Measurements from ENCODE around the gene ABAT. TPM values are rescaled to one million over a fixed set of nuclear protein-coding genes. Genes with fewer than 3 reads are reported as not detected.

Gene ABAT
- total and polyA plus RNA-seq, 10 of the 15 experiments (the other 5 are each of a cell fraction or from before 2014, with no cell fraction given): 1.0 to 10.6 (median 1.9) TPM

DNA sequence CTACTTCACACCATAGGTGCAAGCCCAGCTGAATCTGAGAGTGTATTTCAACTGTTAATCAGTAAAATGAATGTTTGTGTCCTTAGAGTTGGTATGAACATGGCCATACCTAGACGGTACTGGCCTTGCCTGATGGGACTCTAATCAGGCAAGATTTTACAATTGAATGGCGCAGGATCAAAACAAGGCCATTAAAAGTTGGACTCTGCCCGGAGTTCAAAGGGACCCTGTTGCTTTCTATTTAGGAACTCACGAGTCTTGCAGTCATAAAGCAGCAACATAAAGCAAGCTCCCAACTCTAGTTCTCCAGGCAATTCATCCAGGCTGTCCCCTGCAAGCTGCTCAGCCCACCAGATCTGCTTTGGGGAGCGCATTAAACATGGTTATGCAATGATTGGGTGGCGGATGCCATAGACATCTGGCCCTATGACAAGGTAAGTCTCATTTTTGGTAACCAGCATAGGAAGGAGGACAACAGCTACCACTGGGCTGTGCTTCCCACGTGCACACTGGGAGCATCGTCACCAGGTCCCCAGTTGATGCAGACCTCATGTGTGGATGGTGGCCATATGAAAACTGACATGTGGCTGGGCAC lies 114.3 kb downstream of the ABAT start (continued):
- TF ChIP-seq E4F1 (IDR thresholded peaks at IDR 0.05; ENCODE audit: borderline replicate concordance, partially characterized antibody) (no peak), HCFC1 (IDR thresholded peaks at IDR 0.05; ENCODE audit: low read length) (no peak), NFYA (IDR thresholded peaks at IDR 0.05; ENCODE audit: borderline replicate concordance, low read depth, low read length) (no peak), NFXL1 (IDR thresholded peaks at IDR 0.05; ENCODE audit: borderline replicate concordance) (no peak), RCOR1 (conservative IDR thresholded peaks at IDR 0.05; ENCODE audit: low read depth, low read length) (no peak), FOXK2 (IDR thresholded peaks at IDR 0.05) (no peak)

DNA sequence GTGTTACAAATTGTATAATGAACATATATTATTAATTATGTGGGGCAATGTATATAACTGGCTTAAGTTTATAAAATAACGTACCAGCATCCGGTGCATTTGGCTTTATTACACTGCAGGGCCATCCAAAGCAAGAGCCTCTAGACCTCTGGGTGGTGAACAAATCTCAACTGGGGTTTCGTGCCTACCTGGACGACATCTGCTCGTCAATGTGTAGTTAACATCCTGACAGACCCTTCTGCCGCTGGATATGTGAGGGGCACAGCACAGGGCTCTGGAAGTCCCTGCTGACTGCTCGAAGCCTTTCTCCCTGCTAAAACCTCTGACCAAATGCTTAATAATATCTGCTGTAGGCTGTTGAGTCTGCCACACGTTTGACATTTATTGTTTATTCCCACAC lies 120.7 kb downstream of the ABAT start:
- H3K9ac ChIP-seq (ENCODE audit: control insufficient read depth, insufficient read depth, low read length): no peak overlapping the region
- CTCF ChIA-PET: interaction anchor here (6.4 kb wide), 1 partner anchor 133 kb away, joined by 62 read pairs; no protein-coding TSS in a partner anchor
- RAD21 ChIA-PET (ENCODE audit: unreplicated experiment): no interaction called here
- 92% methylated on average over 8 of the region's 8 CpGs for WGBS (ENCODE audit: insufficient coverage, insufficient replicate concordance, low lambda C conversion rate, missing lambda C conversion rate)
- intact Hi-C loops (cut with micrococcal nuclease; ENCODE audit: unreplicated experiment) (loop anchor here (5.0 kb wide), 4 partner anchors 97 to 337 kb away; partner anchors contain the start of gene HAPSTR1), in situ Hi-C loops (cut with MboI) (loop anchor here (5.0 kb wide), 1 partner anchor 133 kb away; no protein-coding TSS in a partner anchor)
- SMC1A ChIA-PET (ENCODE audit: uncharacterized antibody, unreplicated experiment): no interaction called here
- no peaks in the 10 kb centered on the region; a peak in 1 of 4 replicates for H3K36me3 ChIP-seq (ENCODE audit: control insufficient read depth in 2 of 2, insufficient read depth in 2 of 2, low read length in 1 of 2)
- DNase-seq (ENCODE audit: low read depth, low spot score) (no peak), ATAC-seq (no peak), FAIRE-seq (no peak)
- POLR2A ChIA-PET: no interaction called here
- peaks cover 10% of the 10 kb centered on the region for H3K4me1 ChIP-seq (ENCODE audit: control insufficient read depth, insufficient read depth, low read length)
- no peak overlapping the region for H3K27ac ChIP-seq (ENCODE audit: control insufficient read depth, insufficient read depth)
- H3K79me2 ChIP-seq (ENCODE audit: control insufficient read depth, insufficient read depth, low read length): peaks cover 47% of the 10 kb centered on the region
- no peak for TF ChIP-seq ATF7 (IDR thresholded peaks at IDR 0.05; ENCODE audit: low read depth)
- no peak for TF ChIP-seq NR2C1 (IDR thresholded peaks at IDR 0.05)
- H3K4me3 ChIP-seq: no peak overlapping the region
- no peaks in the 10 kb centered on the region for H3K27me3 ChIP-seq (replicated peaks in 1 of 2; ENCODE audit: control insufficient read depth in 2 of 2, insufficient read depth in 2 of 2, low read length in 1 of 2)
- H2AFZ ChIP-seq (ENCODE audit: control insufficient read depth, low read depth, low read length): no peak overlapping the region
- no TSS peak for BruUV-seq (replicated peaks)
- H4K20me1 ChIP-seq (ENCODE audit: control insufficient read depth, insufficient read depth): no peaks in the 10 kb centered on the region
- H3K4me2 ChIP-seq (ENCODE audit: control insufficient read depth, insufficient read depth): no peak overlapping the region
- no peaks in the 10 kb centered on the region for H3K9me3 ChIP-seq (replicated peaks; ENCODE audit: control insufficient read depth, insufficient read depth, low read length)

Data from GM12878 (cell line).